ENCODE results near the gene GRIK3. TPM values are rescaled to one million over a fixed set of nuclear protein-coding genes. Genes with fewer than 3 reads are reported as not detected.

The GRIK3 gene
- total RNA-seq, 1 donor from 2014 or later: not detected

- intact Hi-C loops (cut with micrococcal nuclease): no loop called here
Observed at GRCh38 chr1:36794460-36794859, 239.9 kb downstream of the GRIK3 start.

GRCh38 chr1:36793452-36793851 is 240.9 kb downstream of the GRIK3 start:
- intact Hi-C loops (cut with micrococcal nuclease): no loop called here

- intact Hi-C loops (cut with micrococcal nuclease): no loop called here
Observed at GRCh38 chr1:36792292-36792691, 242.0 kb downstream of the GRIK3 start.

GRCh38 chr1:36790191-36790590 is 244.1 kb downstream of the GRIK3 start:
- intact Hi-C loops (cut with micrococcal nuclease): no loop called here

- intact Hi-C loops (cut with micrococcal nuclease): no loop called here
Observed at GRCh38 chr1:36789535-36789934, 244.8 kb downstream of the GRIK3 start.

GRCh38 chr1:36787312-36787913 is 246.9 kb downstream of the GRIK3 start:
- intact Hi-C loops (cut with micrococcal nuclease): no loop called here

GRCh38 chr1:36786425-36786824 is 247.9 kb downstream of the GRIK3 start:
- intact Hi-C loops (cut with micrococcal nuclease): no loop called here

GRCh38 chr1:36784147-36784859 is 250.0 kb downstream of the GRIK3 start:
- intact Hi-C loops (cut with micrococcal nuclease): no loop called here

GRCh38 chr1:36783475-36783874 is 250.8 kb downstream of the GRIK3 start:
- intact Hi-C loops (cut with micrococcal nuclease): no loop called here

- intact Hi-C loops (cut with micrococcal nuclease): no loop called here
Observed at GRCh38 chr1:36782785-36783184, 251.5 kb downstream of the GRIK3 start.

- intact Hi-C loops (cut with micrococcal nuclease): no loop called here
Observed at GRCh38 chr1:36782085-36782484, 252.2 kb downstream of the GRIK3 start.

- intact Hi-C loops (cut with micrococcal nuclease): no loop called here
Observed at GRCh38 chr1:36781098-36781497, 253.2 kb downstream of the GRIK3 start.

- intact Hi-C loops (cut with micrococcal nuclease): no loop called here
Observed at GRCh38 chr1:36778740-36779139, 255.6 kb downstream of the GRIK3 start.

GRCh38 chr1:36776948-36777831 is 257.1 kb downstream of the GRIK3 start:
- intact Hi-C loops (cut with micrococcal nuclease): no loop called here

GRCh38 chr1:36776256-36776655 is 258.1 kb downstream of the GRIK3 start:
- intact Hi-C loops (cut with micrococcal nuclease): no loop called here

- intact Hi-C loops (cut with micrococcal nuclease): no loop called here
Observed at GRCh38 chr1:36775716-36776115, 258.6 kb downstream of the GRIK3 start.

- intact Hi-C loops (cut with micrococcal nuclease): no loop called here
Observed at GRCh38 chr1:36773827-36774541, 260.3 kb downstream of the GRIK3 start.

GRCh38 chr1:36772647-36773495 is 261.4 kb downstream of the GRIK3 start:
- intact Hi-C loops (cut with micrococcal nuclease): no loop called here

GRCh38 chr1:36771660-36772284 is 262.5 kb downstream of the GRIK3 start:
- intact Hi-C loops (cut with micrococcal nuclease): no loop called here

- intact Hi-C loops (cut with micrococcal nuclease): no loop called here
Observed at GRCh38 chr1:36771240-36771639, 263.1 kb downstream of the GRIK3 start.

All from T-helper 1 cell treated with Interleukin-12 subunit alpha and Interleukin-12 subunit beta and Interleukin-4 antibody, amounts not matched to agents 30 ng/mL and 1 ng/mL, for 36 hours (primary cell).